HepG2 (cell line): ENCODE data around the gene SLC6A9. TPM values are rescaled to one million over a fixed set of nuclear protein-coding genes. Genes with fewer than 3 reads are reported as not detected.

Experiments
- ADNP ChIP-seq: sonication (generic); formaldehyde crosslinking; IDR thresholded peaks from 2 replicates; pipeline ENCODE4 v1.4.0; 2020; ENCODE audit warnings: missing genetic modification reagents
- ATF2 ChIP-seq: sonication (generic); formaldehyde crosslinking; IDR thresholded peaks from 2 replicates; pipeline ENCODE4 v1.4.0; 2020; ENCODE audit warnings: missing genetic modification reagents
- ATRX ChIP-seq: sonication (generic); formaldehyde crosslinking; IDR thresholded peaks from 2 replicates; pipeline ENCODE4 v1.4.0; 2020; ENCODE audit warnings: missing genetic modification reagents, borderline replicate concordance
- CC2D1A ChIP-seq: sonication (generic); formaldehyde crosslinking; IDR thresholded peaks from 2 replicates; pipeline ENCODE4 v1.8.1; 2023; ENCODE audit warnings: mild to moderate bottlenecking, missing genetic modification reagents
- E2F1 ChIP-seq: sonication (generic); formaldehyde crosslinking; IDR thresholded peaks from 2 replicates; pipeline ENCODE4 v1.5.0; 2020; ENCODE audit warnings: missing genetic modification reagents
- FOXK1 ChIP-seq: sonication (generic); formaldehyde crosslinking; IDR thresholded peaks from 2 replicates; pipeline ENCODE4 v1.4.0; 2020; ENCODE audit warnings: low read depth, missing genetic modification reagents, borderline replicate concordance
- HDAC2 ChIP-seq: sonication (generic); formaldehyde crosslinking; IDR thresholded peaks from 2 replicates; pipeline ENCODE4 v1.4.0; 2020; ENCODE audit warnings: missing genetic modification reagents
- HINFP ChIP-seq: sonication (generic); formaldehyde crosslinking; IDR thresholded peaks from 2 replicates; pipeline ENCODE4 v1.4.0; 2020; ENCODE audit warnings: low read depth, mild to moderate bottlenecking, missing genetic modification reagents
- NCOA2 ChIP-seq: sonication (generic); formaldehyde crosslinking; IDR thresholded peaks from 2 replicates; pipeline ENCODE4 v1.8.0; 2022; ENCODE audit warnings: inconsistent platforms
- RFX1 ChIP-seq: fragments of 450-650 bp; IDR thresholded peaks from 2 replicates; pipeline ENCODE4 v1.6.1; 2017
- SOX6 ChIP-seq, 2 experiments: fragments of 450-650 bp in 1 of 2; sonication (generic) in 1 of 2; formaldehyde crosslinking in 1 of 2; IDR thresholded peaks; 2 replicates each; pipeline versions ENCODE4 v1.4.0 to v1.6.1; 2017 to 2020; ENCODE audit warnings: antibody characterized with exemption in 1 of 2, mild to moderate bottlenecking in 1 of 2, missing genetic modification reagents in 1 of 2
- SRY ChIP-seq: sonication (generic); formaldehyde crosslinking; IDR thresholded peaks from 2 replicates; pipeline ENCODE4 v1.8.0; 2022; ENCODE audit warnings: mild to moderate bottlenecking, missing genetic modification reagents
- TCF12 ChIP-seq, 2 experiments: fragments of 450-650 bp in 1 of 2; sonication (generic) in 1 of 2; formaldehyde crosslinking in 1 of 2; IDR thresholded peaks; 2 replicates each; pipeline versions ENCODE4 v1.6.1 to v1.8.0; 2017 to 2022; ENCODE audit warnings: antibody characterized with exemption in 1 of 2, mild to moderate bottlenecking in 1 of 2, missing genetic modification reagents in 1 of 2, moderate library complexity in 1 of 2
- TERF1 ChIP-seq: sonication (generic); formaldehyde crosslinking; IDR thresholded peaks from 2 replicates; pipeline ENCODE4 v1.8.0; 2022; ENCODE audit warnings: mild to moderate bottlenecking, missing genetic modification reagents, moderate library complexity
- TGIF2 ChIP-seq: IDR thresholded peaks from 2 replicates; pipeline ENCODE4 v1.6.1; 2016; ENCODE audit warnings: control low read depth, missing compliant biosample characterization
- ZBTB1 ChIP-seq: sonication (generic); formaldehyde crosslinking; IDR thresholded peaks from 2 replicates; pipeline ENCODE4 v1.4.0; 2020; ENCODE audit warnings: missing genetic modification reagents, borderline replicate concordance
- ZBTB26 ChIP-seq: IDR thresholded peaks from 2 replicates; pipeline ENCODE4 v1.6.1; 2016; ENCODE audit warnings: missing compliant biosample characterization, missing genetic modification reagents, borderline replicate concordance
- ZBTB37 ChIP-seq: sonication (generic); formaldehyde crosslinking; IDR thresholded peaks from 2 replicates; pipeline ENCODE4 v1.4.0; 2020; ENCODE audit warnings: mild to moderate bottlenecking, missing genetic modification reagents
- ZFX ChIP-seq: sonication (generic); formaldehyde crosslinking; IDR thresholded peaks from 2 replicates; pipeline ENCODE4 v1.4.0; 2020; ENCODE audit warnings: mild to moderate bottlenecking, low read depth, missing genetic modification reagents, moderate library complexity
- ZMYM4 ChIP-seq: sonication (generic); formaldehyde crosslinking; IDR thresholded peaks from 2 replicates; pipeline ENCODE4 v1.8.1; 2023; ENCODE audit warnings: mild to moderate bottlenecking, missing genetic modification reagents
- ZNF510 ChIP-seq: sonication (generic); formaldehyde crosslinking; IDR thresholded peaks from 2 replicates; pipeline ENCODE4 v1.4.0; 2020; ENCODE audit warnings: low read depth, mild to moderate bottlenecking, missing genetic modification reagents
- ZNF883 ChIP-seq: sonication (generic); formaldehyde crosslinking; IDR thresholded peaks from 2 replicates; pipeline ENCODE4 v1.5.1; 2020; ENCODE audit warnings: mild to moderate bottlenecking, missing genetic modification reagents; ENCODE audit errors: not compliant biosample characterization
- polyA plus RNA-seq, 8 experiments: library from polyadenylated mRNA; depleted of rRNA in 3 of 8; stranded (reverse) in 7 of 8; unstranded in 1 of 8; fragments of >200 nt; fragmentation: Illumina TruSeq in 4 of 8; extraction: Trizol in 4 of 8; gene quantifications; 2 replicates each; pipeline versions ENCODE4 v1.2.1 to v1.2.3, GENCODE V29; 2011 to 2016; ENCODE audit warnings: low read depth in 4 of 8, missing spikeins in 1 of 8, mixed read lengths in 1 of 8; ENCODE audit not compliant: insufficient read depth in 1 of 8
- total RNA-seq, 5 experiments: library from RNA; depleted of rRNA; stranded (reverse); fragments of >200 nt; fragmentation: Illumina TruSeq; extraction: Trizol; gene quantifications; 2 replicates each; pipeline ENCODE4 v1.2.3, GENCODE V29; 2016; ENCODE audit warnings: low read depth in 1 of 5

Gene SLC6A9
- total and polyA plus RNA-seq, 2 of the 13 experiments (the other 11 are each of a cell fraction or from before 2014, with no cell fraction given) = 8.5 to 9.9 TPM

- no peak for TF ChIP-seq ZBTB26
- TF ChIP-seq ZMYM4 (CRISPR knock-in tag) = 0 out of 2 replicates have a peak, but pooled peaks have one; percentile 46
- no peak for TF ChIP-seq RFX1
- no peak for TF ChIP-seq SOX6 (IDR thresholded peaks at IDR 0.05)
- no peak for TF ChIP-seq SOX6 (CRISPR knock-in tag; IDR thresholded peaks at IDR 0.05)
- no peak for TF ChIP-seq ATF2 (CRISPR knock-in tag)
- TF ChIP-seq ATRX (CRISPR knock-in tag) = no peak
- no peak for TF ChIP-seq ADNP (CRISPR knock-in tag)
- no peak for TF ChIP-seq E2F1 (CRISPR knock-in tag)
- TF ChIP-seq HINFP (CRISPR knock-in tag) = no peak
- no peak for TF ChIP-seq HDAC2 (CRISPR knock-in tag)
- no peak for TF ChIP-seq NCOA2
- TF ChIP-seq FOXK1 (CRISPR knock-in tag) = no peak; the same call in 1 of the 2 replicates
- TF ChIP-seq CC2D1A (CRISPR knock-in tag) = no peak
- no peak for TF ChIP-seq ZBTB1 (CRISPR knock-in tag)
- TF ChIP-seq ZFX = peak; percentile 85
- peak; percentile 33; the same call in 1 of the 2 replicates for TF ChIP-seq ZNF510
- peak; percentile 62; the same call in 1 of the 2 replicates for TF ChIP-seq SRY (CRISPR knock-in tag)
- TF ChIP-seq TGIF2 (CRISPR knock-in tag) = no peak
- no peak for TF ChIP-seq TERF1 (CRISPR knock-in tag)
- no peak for TF ChIP-seq ZBTB37
- TF ChIP-seq ZNF883 (CRISPR knock-in tag) = no peak
- no peak for TF ChIP-seq TCF12 (IDR thresholded peaks at IDR 0.05)
- no peak for TF ChIP-seq TCF12 (CRISPR knock-in tag; IDR thresholded peaks at IDR 0.05)
Observed at GRCh38 chr1:44029911-44030604, 1.2 kb downstream of the SLC6A9 start (continued).
